MM.1S (cell line): ENCODE results near the gene RAB11FIP5.

Source experiments
- CTCF ChIP-seq: fragments of 300-600 bp; sonication (generic); IDR thresholded peaks from 2 replicates; pipeline ENCODE4 v1.5.1; 2016; ENCODE audit warnings: antibody characterized with exemption, low read length, mixed read lengths
- EZH2 ChIP-seq: fragments of 300-600 bp; sonication (generic); optimal IDR thresholded peaks from 2 replicates; pipeline ENCODE3; 2017; ENCODE audit warnings: low read depth, mild to moderate bottlenecking, antibody characterized with exemption, low read length, mixed read lengths

GRCh38 chr2:73031095-73031678, 81.6 kb downstream of the RAB11FIP5 start:
- TF ChIP-seq CTCF = no peak
- TF ChIP-seq EZH2 = no peak
